HCT116 (cell line): ENCODE results near the gene PSENEN. TPM values are rescaled to one million over a fixed set of nuclear protein-coding genes. Genes with fewer than 3 reads are reported as not detected.

ENCODE experiments used
- ATAC-seq: fragments of 200-7000 bp; cut with Tn5 transposase; 2 replicates; pipeline ENCODE4 v1.9.1; 2020; ENCODE audit warnings: mild to moderate bottlenecking, moderate library complexity
- BruUV-seq: library from RNA; stranded (reverse); fragments of 400-500 nt; replicated peaks from 2 replicates; lab custom pipeline; 2021; lab: Mats Ljungman, UMichigan
- CTCF ChIA-PET: fragments of 300-600 bp; sonication (Branson Sonifier 250); formaldehyde crosslinking; loops from one replicate; lab custom pipeline; 2021; ENCODE audit warnings: antibody characterized with exemption; lab: Charles Lee
- POLR2A ChIA-PET: fragments of 300-600, 350-600 bp; sonication (Branson Sonifier 250); formaldehyde crosslinking; loops from one replicate; lab custom pipeline; 2021; ENCODE audit warnings: antibody characterized with exemption; lab: Charles Lee
- RAD21 ChIA-PET, 2 experiments: fragments of 300-600 bp; sonication (Branson Sonifier 250); formaldehyde crosslinking; loops; one replicate each; lab custom pipeline; 2023; ENCODE audit warnings: low total read pairs in 2 of 2; ENCODE audit not compliant: uncharacterized antibody in 2 of 2, unreplicated experiment in 2 of 2, low non-redundant PET in 1 of 2; lab: Charles Lee
- DNase-seq: peaks from one replicate; pipeline ENCODE4 v3.0.0-alpha.2; 2010; ENCODE audit warnings: low read depth, low spot score
- H2AFZ ChIP-seq: fragments of 200-600 bp; shearing (Covaris generic), sonication (generic); 2 replicates; pipeline ENCODE4 v1.6.1; 2017; ENCODE audit warnings: low read depth, mixed run types, mixed read lengths, antibody characterized with exemption, low read length; ENCODE audit not compliant: poor library complexity, severe bottlenecking
- H3K27ac ChIP-seq: 2 replicates; pipeline ENCODE4 v1.5.1; 2012; ENCODE audit warnings: low read depth, low read length
- H3K27me3 ChIP-seq: fragments of 200-600 bp; sonication (generic); 2 replicates; pipeline ENCODE4 v1.6.1; 2016; ENCODE audit warnings: mixed run types, low read length, mixed read lengths; ENCODE audit not compliant: insufficient read depth
- H3K36me3 ChIP-seq, 2 experiments: fragments of 200-500 bp in 1 of 2; fragments of 200-600 bp in 1 of 2; sonication (Bioruptor generic) in 1 of 2; sonication (generic) in 1 of 2; 2 replicates each; pipeline versions ENCODE4 v1.5.1 to v1.6.1; 2014 to 2016; ENCODE audit warnings: low read length in 2 of 2, inconsistent platforms in 1 of 2, mixed read lengths in 1 of 2, mixed run types in 1 of 2; ENCODE audit not compliant: insufficient read depth in 2 of 2, control insufficient read depth in 1 of 2
- H3K4me1 ChIP-seq, 2 experiments: fragments of 200-600 bp in 1 of 2; sonication (generic) in 1 of 2; 2 replicates each; pipeline versions ENCODE4 v1.5.1 to v1.6.1; 2012 to 2017; ENCODE audit warnings: low read length in 2 of 2, inconsistent platforms in 1 of 2, mild to moderate bottlenecking in 1 of 2, mixed read lengths in 1 of 2, mixed run types in 1 of 2, moderate library complexity in 1 of 2; ENCODE audit not compliant: insufficient read depth in 2 of 2, control insufficient read depth in 1 of 2
- H3K4me2 ChIP-seq: fragments of 200-600 bp; sonication (generic); 2 replicates; pipeline ENCODE4 v1.6.1; 2017; ENCODE audit warnings: mixed run types, low read length, mixed read lengths
- H3K4me3 ChIP-seq, 2 experiments: fragments of 200-600 bp in 1 of 2; sonication (generic) in 1 of 2; replicated peaks in 1 of 2; 2 replicates each; pipeline ENCODE4 v1.5.1; 2011 to 2016; ENCODE audit warnings: low read length in 2 of 2, control low read depth in 1 of 2, low read depth in 1 of 2, mild to moderate bottlenecking in 1 of 2, mixed read lengths in 1 of 2, mixed run types in 1 of 2
- H3K79me2 ChIP-seq: fragments of 200-600 bp; sonication (generic); 2 replicates; pipeline ENCODE4 v1.6.1; 2017; ENCODE audit warnings: mild to moderate bottlenecking, mixed run types, low read length, moderate library complexity, mixed read lengths; ENCODE audit not compliant: insufficient read depth
- H3K9ac ChIP-seq: fragments of 200-600 bp; sonication (generic); 2 replicates; pipeline ENCODE4 v1.6.1; 2016; ENCODE audit warnings: low read length, mixed read lengths
- H3K9me2 ChIP-seq: fragments of 200-600 bp; sonication (generic), shearing (Covaris generic); 2 replicates; pipeline ENCODE4 v1.6.1; 2017; ENCODE audit warnings: mixed run types, mild to moderate bottlenecking, moderate library complexity; ENCODE audit not compliant: insufficient read depth
- H3K9me3 ChIP-seq, 2 experiments: fragments of 200-500 bp in 1 of 2; fragments of 200-600 bp in 1 of 2; sonication (Bioruptor generic) in 1 of 2; sonication (generic) in 1 of 2; 2 replicates each; pipeline ENCODE4 v1.6.1; 2014 to 2017; ENCODE audit warnings: low read length in 2 of 2, mixed read lengths in 2 of 2, inconsistent platforms in 1 of 2, low read depth in 1 of 2, mild to moderate bottlenecking in 1 of 2, mixed run types in 1 of 2, moderate library complexity in 1 of 2; ENCODE audit not compliant: control insufficient read depth in 1 of 2, insufficient read depth in 1 of 2
- H4K20me1 ChIP-seq: fragments of 200-600 bp; sonication (generic), shearing (Covaris generic); 2 replicates; pipeline ENCODE4 v1.6.1; 2017; ENCODE audit warnings: mixed run types, mild to moderate bottlenecking, moderate library complexity; ENCODE audit not compliant: insufficient read depth
- ATF3 ChIP-seq: IDR thresholded peaks from 2 replicates; pipeline ENCODE4 v1.6.1; 2012
- CTCF ChIP-seq, 3 experiments: fragments of 200-600 bp in 1 of 3; sonication (generic) in 1 of 3; IDR thresholded peaks in 2 of 3; conservative IDR thresholded peaks in 1 of 3; 2 replicates each; pipeline ENCODE4 v1.5.1; 2012 to 2017; ENCODE audit warnings: low read depth in 2 of 3, low read length in 2 of 3, antibody characterized with exemption in 1 of 3, borderline replicate concordance in 1 of 3, control low read depth in 1 of 3, mild to moderate bottlenecking in 1 of 3, mixed read lengths in 1 of 3, mixed run types in 1 of 3, moderate library complexity in 1 of 3; ENCODE audit not compliant: insufficient read depth in 1 of 3
- ELF1 ChIP-seq: IDR thresholded peaks from 2 replicates; pipeline ENCODE4 v1.6.1; 2012; ENCODE audit warnings: low read depth, borderline replicate concordance
- JUND ChIP-seq: IDR thresholded peaks from 2 replicates; pipeline ENCODE4 v1.6.1; 2012
- MAX ChIP-seq: IDR thresholded peaks from 2 replicates; pipeline ENCODE4 v1.6.1; 2012
- POLR2A ChIP-seq: IDR thresholded peaks from 2 replicates; pipeline ENCODE4 v1.7.0; 2011; ENCODE audit warnings: borderline replicate concordance; ENCODE audit not compliant: insufficient read depth, insufficient read length; ENCODE audit errors: extremely low read depth
- RAD21 ChIP-seq: IDR thresholded peaks from 2 replicates; pipeline ENCODE4 v1.6.1; 2012; ENCODE audit warnings: low read depth, mild to moderate bottlenecking
- ZBTB33 ChIP-seq: IDR thresholded peaks from 2 replicates; pipeline ENCODE4 v1.6.1; 2011; ENCODE audit warnings: mild to moderate bottlenecking, low read length, moderate library complexity; ENCODE audit not compliant: insufficient replicate concordance; ENCODE audit errors: extremely low read depth
- intact Hi-C: fragments of 100-400 bp; cut with micrococcal nuclease; formaldehyde crosslinking; loops from 2 replicates; pipeline ENCODE4 v1.10.0; 2022
- total RNA-seq: library from RNA; stranded (reverse); gene quantifications from one replicate; pipeline ENCODE4 v1.2.1, GENCODE V29; 2021; ENCODE audit not compliant: unreplicated experiment

The PSENEN gene
- total RNA-seq, 1 experiment from 2014 or later: 55.3 TPM

- intact Hi-C loops: no loop called here
- H2AFZ ChIP-seq: no peak overlapping the region
- no peak for ATAC-seq
- BruUV-seq: no TSS peak
- TF ChIP-seq ELF1: no peak
- no peak for TF ChIP-seq MAX
- TF ChIP-seq RAD21: no peak
- TF ChIP-seq JUND: no peak
- no peak for TF ChIP-seq ATF3
- TF ChIP-seq CTCF (IDR thresholded peaks at IDR 0.05 in 2 of 3, conservative IDR thresholded peaks at IDR 0.05 in 1 of 3; ENCODE audit: borderline replicate concordance in 1 of 3, insufficient read depth in 1 of 3, low read depth in 2 of 3, low read length in 2 of 3): no peak
- no peak for TF ChIP-seq POLR2A
- TF ChIP-seq ZBTB33: no peak
- no peaks in the 10 kb centered on the region for H3K9me2 ChIP-seq
- no peaks in the 10 kb centered on the region for H4K20me1 ChIP-seq
- no peaks in the 10 kb centered on the region for H3K27me3 ChIP-seq
- H3K9ac ChIP-seq: no peak overlapping the region
- no peak overlapping the region for H3K4me3 ChIP-seq
- H3K4me1 ChIP-seq: no peaks in the 10 kb centered on the region
- H3K9me3 ChIP-seq: no peaks in the 10 kb centered on the region
- ChIA-PET CTCF (no interaction called here), RAD21 (no interaction called here), POLR2A (interaction anchor here (0.6 to 1.1 kb wide), 2 partner anchors 10 to 18 kb away, joined by 3 to 4 read pairs; partner anchors contain the start of gene HSPB6)
- peaks cover 0 to 12% of the 10 kb centered on the region in 2 experiments; a peak in 1 of 4 replicates for H3K36me3 ChIP-seq
- no peak overlapping the region for H3K4me2 ChIP-seq
- no peak overlapping the region for H3K27ac ChIP-seq
- no peaks in the 10 kb centered on the region for H3K79me2 ChIP-seq
- DNase-seq: no peak
These were observed 21.2 kb downstream of the PSENEN start for GRCh38 chr19:35766571-35767104.
